IPS DF 6.9 (cell line): ENCODE data around the gene LTBP1.

ENCODE experiments used
- DNase-seq: peaks from one replicate; pipeline ENCODE4 v3.0.0-alpha.2; 2013; ENCODE audit warnings: low read depth, low spot score
- H3K27ac ChIP-seq: one replicate; pipeline ENCODE4 v1.5.1; 2013; ENCODE audit warnings: low read length, control low read depth
- H3K27me3 ChIP-seq: 2 replicates; pipeline ENCODE4 v1.6.1; 2013; ENCODE audit warnings: mild to moderate bottlenecking, low read length; ENCODE audit not compliant: control insufficient read depth, insufficient read depth
- H3K36me3 ChIP-seq: 2 replicates; pipeline ENCODE4 v1.6.1; 2013; ENCODE audit warnings: low read length; ENCODE audit not compliant: control insufficient read depth, insufficient read depth
- H3K4me1 ChIP-seq: 2 replicates; pipeline ENCODE4 v1.6.1; 2013; ENCODE audit warnings: low read length; ENCODE audit not compliant: control insufficient read depth, insufficient read depth
- H3K4me3 ChIP-seq: 2 replicates; pipeline ENCODE4 v1.5.1; 2013; ENCODE audit warnings: mild to moderate bottlenecking, low read length
- H3K9me3 ChIP-seq: 2 replicates; pipeline ENCODE4 v1.6.1; 2013; ENCODE audit warnings: low read length, inconsistent platforms; ENCODE audit not compliant: control insufficient read depth, insufficient read depth
- WGBS: extraction: QIAGEN DNeasy Blood & Tissue Kit; methylation state at CpG from one replicate; pipeline ENCODE4 v1.1.7; 2013; ENCODE audit warnings: mixed read lengths, missing lambda C conversion rate; ENCODE audit not compliant: insufficient read length, insufficient coverage; 5-methylcytosine and 5-hydroxymethylcytosine counted together

LTBP1 gene

GRCh38 chr2:33443274-33443829 is 496.6 kb downstream of the LTBP1 start:
- WGBS: no CpG with 5 or more reads among the region's 3 CpGs
- no peak overlapping the region for H3K27ac ChIP-seq
- no peak for DNase-seq
- H3K9me3 ChIP-seq: no peaks in the 10 kb centered on the region
- no peaks in the 10 kb centered on the region for H3K27me3 ChIP-seq
- H3K4me1 ChIP-seq: no peaks in the 10 kb centered on the region; the same call in 1 of the 2 replicates
- no peaks in the 10 kb centered on the region for H3K36me3 ChIP-seq
- H3K4me3 ChIP-seq: no peak overlapping the region

DNA sequence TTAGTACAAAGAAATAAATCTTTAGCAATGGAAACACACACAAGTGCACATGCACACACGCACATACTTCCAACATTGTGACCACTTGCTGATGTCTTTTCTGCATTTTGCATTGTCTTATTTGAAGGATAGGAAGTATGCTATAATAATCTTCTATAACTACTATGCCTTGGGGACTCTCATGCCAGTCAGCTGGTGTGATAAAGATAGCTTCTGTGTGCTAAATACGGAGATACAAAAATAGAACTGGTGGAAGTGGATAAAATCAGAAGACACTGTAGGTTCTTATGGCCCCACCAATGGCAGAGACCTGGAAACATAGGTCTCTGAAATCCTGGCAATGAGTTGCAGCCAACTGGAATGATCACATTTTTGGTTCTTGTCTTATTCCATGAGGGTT is 498.2 kb downstream of the LTBP1 start:
- no peak for DNase-seq
- no peaks in the 10 kb centered on the region for H3K9me3 ChIP-seq
- no peaks in the 10 kb centered on the region for H3K4me1 ChIP-seq
- no CpG with 5 or more reads among the region's 2 CpGs for WGBS
- no peak overlapping the region for H3K27ac ChIP-seq
- H3K36me3 ChIP-seq: no peaks in the 10 kb centered on the region
- H3K27me3 ChIP-seq: no peaks in the 10 kb centered on the region
- H3K4me3 ChIP-seq: no peak overlapping the region

DNA sequence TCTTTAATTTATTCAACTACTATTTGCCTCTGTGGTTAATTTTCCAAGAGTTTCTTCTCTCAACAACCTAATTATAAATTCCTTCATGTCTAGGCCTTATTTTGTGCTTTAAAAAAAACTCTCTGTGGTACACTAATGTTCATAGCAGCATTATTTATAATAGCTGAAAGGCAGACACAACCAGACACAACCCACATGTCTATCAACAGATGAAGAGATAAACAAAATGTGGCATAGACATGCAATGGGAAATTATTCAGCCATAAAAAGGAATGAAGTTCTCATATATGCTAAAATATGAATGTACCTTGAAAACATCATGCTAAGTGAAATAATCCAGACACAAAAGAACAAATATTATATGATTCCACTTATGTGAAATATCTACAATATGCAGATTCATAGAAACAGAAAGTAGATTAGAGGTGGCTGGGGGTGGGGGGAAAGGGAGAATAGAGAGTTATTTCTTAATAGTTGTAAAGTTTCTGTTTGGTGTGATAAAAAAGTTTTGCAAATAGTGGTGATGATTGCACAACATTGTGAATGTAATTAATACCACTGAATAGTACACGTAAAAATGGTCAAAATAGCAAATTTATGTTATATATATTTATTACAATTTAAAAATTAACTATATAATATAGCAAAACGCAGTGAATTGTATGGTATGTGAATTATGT is 501.6 kb downstream of the LTBP1 start:
- Histone ChIP-seq H3K4me1 (no peaks in the 10 kb centered on the region), H3K27me3 (no peaks in the 10 kb centered on the region), H3K9me3 (no peaks in the 10 kb centered on the region; the same call in 1 of the 2 replicates), H3K27ac (no peak overlapping the region), H3K36me3 (no peaks in the 10 kb centered on the region), H3K4me3 (no peak overlapping the region)
- WGBS: no CpG with 5 or more reads among the region's 2 CpGs
- no peak for DNase-seq
